GM18517 (cell line): ENCODE results near the gene DMD.

ENCODE experiments used
- ATAC-seq: cut with Tn5 transposase; IDR thresholded peaks from one replicate; pipeline ENCODE4 v1.9.1; 2021; ENCODE audit warnings: mild to moderate bottlenecking, moderate library complexity; ENCODE audit not compliant: unreplicated experiment

The DMD gene

GRCh38 chrX:31796624-31797023 is 1414.7 kb downstream of the DMD start:
- no peak for ATAC-seq

DNA sequence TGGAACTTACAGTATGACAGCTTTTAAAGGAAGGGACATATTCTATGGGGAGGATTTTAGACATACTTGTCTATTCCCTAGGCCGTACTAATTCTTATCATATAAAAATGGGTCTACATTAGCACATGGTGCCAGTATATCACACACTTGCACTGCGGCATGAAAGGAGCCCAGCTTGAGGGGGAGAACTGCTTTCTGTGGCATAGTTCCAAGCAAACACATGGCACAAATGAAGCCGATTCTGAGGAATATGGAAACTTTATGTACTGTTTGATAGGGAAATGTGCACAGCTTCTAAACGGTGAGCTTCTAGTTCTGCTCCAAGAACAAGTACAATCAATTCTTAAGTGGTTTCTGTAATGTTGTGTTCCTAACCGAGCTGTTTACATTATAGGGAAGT is 1463.9 kb downstream of the DMD start:
- no peak for ATAC-seq

- ATAC-seq, result no peak
Observed at GRCh38 chrX:31743004-31743403, 1468.3 kb downstream of the DMD start.

DNA sequence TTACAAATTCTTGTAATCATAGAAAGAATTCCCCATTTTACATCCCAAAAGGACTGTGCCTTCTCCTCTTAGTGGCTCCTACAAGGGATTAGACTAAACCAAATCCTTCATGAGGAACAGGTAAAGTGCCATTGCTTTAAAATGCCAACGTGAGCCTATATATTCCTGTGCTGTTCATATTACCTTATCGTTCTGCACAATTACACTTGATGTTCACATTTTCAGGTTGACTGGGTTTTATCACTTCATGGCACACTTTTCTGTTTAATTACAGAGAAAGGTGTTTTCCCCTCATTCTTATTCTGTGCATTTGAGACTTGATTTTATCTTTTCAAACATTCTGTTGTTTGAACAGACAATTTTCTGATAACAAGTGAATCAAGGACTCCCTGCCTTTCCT is 1493.9 kb downstream of the DMD start:
- no peak for ATAC-seq

DNA sequence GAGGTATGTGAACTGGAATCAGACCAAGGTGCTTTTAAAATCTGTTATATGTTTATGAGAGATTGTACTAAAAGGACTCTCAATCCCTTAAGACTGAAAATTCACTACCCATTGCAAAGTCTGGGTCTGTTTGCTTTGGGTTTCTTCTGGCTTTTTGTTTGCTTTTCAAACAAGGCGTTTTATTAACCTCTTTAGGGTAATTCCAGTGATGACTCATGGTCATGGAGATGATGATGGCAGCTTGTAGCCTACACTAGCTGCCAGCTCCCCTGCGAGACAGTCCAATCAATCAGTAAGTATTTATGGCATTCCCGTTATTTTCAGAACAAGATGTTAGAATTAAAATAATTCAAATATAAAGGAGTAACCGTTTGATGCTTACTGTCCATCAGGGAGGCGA is 1495.7 kb downstream of the DMD start:
- ATAC-seq, result no peak

DNA sequence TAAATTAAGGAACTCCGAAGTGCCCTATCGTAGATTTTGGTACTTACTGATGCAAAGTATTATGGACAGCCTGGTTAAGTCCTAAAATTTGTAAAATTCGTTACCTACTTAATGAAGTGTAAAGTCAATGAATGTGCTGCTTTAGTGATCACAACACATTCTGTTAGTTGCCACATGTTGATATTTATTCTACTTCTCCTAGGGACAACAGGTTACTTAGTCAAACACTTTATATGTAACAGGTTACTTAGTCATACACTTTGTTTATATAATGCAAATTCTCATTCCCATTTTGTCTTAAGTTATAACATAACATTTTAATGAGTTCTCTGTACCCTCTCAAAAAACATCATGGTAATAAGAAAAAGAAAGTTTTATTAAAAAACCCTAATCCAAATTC is 1496.6 kb downstream of the DMD start:
- ATAC-seq, result no peak

DNA sequence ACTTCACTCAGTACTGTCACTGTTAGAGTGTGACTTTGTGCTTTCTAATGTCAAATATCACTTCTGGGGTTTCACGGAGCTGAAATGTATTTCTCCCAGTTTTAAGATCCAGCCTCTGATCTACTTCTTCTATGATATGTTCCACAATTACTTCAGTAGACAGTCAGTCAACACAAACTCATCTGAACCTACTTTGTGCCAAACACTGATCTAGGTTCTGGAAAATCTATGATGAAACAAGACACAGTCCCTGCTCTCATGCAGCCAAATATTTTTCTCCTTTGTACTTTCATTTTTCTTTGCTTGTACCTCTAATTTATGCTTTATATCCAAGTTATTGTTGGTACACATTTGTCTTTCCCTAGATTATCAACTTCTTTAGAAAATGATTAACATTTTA is 1498.2 kb downstream of the DMD start:
- no peak for ATAC-seq

GRCh38 chrX:31711166-31711565 is 1500.2 kb downstream of the DMD start:
- no peak for ATAC-seq

DNA sequence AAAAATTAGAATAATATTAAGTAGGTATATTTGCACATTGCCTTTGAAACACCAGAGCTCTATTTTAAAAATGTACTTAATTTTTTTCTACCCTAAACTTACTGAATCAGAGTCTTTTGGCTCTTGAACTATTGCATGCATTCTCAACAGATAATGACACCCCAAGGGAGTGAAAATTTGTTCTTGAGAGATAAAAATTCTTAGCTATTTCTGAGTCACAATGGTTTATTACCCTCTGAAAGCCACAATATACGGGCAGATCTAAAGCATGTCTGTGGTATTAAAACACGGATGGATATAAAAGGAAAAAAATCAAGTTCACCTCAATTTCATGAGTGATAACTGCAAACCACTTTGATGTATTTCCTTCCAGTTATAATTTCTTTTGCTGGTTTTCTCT is 1503.2 kb downstream of the DMD start:
- no peak for ATAC-seq

DNA sequence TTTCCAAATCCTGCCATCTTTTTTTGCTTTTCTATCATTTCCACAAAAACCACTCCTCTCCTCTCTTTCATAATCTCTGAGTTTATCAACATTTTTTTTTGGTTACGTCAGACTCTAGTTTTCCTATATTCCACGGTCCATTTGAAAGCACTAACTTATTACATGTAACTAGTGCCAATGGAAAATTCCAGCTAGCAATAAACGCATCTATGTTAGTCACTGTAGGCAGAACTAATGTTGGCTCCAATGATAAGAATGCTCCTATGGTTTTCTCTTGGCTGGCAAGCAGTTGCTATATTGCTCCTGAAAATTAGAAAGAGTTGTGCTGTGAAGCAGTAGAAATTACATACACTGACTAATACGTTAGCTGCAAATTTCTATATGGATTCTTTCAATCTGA is 1504.9 kb downstream of the DMD start:
- no peak for ATAC-seq

DNA sequence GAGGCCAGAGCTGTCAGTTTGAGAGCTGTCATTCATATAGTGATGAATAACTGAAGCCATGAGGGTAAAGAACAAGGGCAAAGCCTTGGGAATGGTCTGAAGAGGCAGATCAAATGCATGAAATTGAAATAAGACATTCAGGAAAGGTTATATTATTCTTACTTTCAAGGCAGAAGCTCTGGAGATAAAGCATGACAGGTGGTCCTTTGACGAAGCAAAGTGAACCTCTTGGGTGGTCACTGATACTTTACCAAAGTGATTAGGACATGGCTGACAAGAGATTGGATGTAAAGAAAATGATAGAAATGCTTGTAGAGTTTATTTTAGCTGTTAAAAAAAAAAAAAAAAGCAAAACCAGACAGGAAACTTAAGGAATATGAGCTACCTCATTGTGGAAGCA is 1505.5 kb downstream of the DMD start:
- no peak for ATAC-seq

DNA sequence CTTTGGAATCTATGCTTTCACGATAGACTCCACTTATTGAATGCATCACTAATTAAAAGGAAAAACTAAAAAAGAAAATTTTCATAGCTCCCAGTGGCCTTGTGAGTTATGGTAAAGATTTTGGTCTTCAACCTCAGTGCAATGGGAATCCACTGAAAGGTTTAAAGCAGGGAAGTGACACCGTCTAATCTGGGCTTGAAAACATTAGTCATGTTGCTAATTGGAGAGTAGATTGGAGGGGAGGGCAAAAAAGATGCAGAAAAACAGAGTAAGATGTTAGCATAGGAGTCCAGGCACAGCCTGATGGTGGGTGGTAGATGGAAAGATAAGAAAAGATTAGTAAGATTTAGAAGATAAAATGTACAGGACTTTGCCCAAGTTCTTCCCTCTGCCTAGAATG is 1506.4 kb downstream of the DMD start:
- no peak for ATAC-seq

- no peak for ATAC-seq
Observed at GRCh38 chrX:31702222-31702621, 1509.1 kb downstream of the DMD start.

DNA sequence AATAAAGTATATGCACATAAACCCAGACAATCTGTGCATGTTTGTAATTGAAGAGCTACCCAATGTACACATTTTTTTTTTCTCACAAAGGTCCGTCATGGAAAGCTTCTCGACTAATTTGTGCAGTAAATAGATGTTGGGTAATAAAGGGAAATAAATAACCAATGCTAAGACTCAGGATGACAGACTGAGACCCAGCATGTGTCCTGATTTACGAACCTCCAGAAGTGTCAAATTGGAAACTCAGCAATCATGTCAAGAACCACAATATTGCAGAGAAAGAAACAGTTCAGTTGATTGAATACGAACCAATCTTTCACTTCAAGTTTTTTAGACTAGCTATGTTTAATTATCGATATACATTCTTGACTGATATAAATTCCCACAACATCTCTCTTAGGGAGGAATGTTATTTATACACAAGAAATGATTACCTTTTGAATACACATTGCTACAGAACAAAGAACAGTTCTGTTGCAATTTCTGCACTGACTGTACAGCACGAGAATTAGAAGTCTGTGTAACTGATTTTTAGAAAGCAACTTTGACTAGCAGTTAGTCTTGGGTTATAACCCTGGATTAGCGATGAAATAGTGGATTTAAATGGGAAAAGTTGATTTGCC is 1513.9 kb downstream of the DMD start:
- ATAC-seq, result no peak

DNA sequence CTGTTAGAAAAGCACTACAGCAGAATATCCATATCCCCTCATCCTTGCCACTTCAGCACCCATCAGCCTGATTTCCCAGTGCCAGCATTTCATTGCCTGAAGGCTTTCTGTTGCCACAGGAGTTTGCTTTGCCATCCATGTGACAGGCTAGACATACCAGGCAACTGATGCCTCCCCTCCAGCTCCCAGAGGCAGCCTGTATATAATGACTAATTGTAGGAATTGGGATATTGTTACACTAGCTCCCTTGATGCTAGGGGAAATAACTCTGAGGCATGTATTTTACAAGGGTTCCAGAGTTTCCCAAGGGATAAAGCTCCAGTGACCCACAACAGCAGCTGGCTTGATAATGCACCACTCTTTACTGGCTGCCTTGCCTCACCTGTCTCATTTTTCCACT is 1531.5 kb downstream of the DMD start:
- no peak for ATAC-seq

DNA sequence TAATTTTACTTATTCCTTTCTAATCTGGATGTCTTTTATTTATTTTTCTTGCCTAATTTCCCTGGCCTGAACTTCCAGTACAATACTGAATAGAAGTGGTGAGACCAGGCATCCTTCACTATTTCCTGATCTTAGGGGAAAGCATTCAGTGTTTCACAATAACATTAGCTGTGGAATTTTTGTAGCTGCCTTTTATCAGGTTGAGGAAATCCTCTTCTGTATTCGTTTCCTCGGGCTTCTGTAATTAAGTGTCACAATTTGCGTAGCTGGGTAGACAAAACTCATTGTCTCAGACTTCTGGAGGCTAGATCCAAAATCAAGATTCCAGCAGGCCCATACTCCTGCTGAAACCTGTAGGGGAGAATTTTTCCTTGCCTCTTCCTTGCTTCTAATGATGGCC is 1541.1 kb downstream of the DMD start:
- no peak for ATAC-seq

DNA sequence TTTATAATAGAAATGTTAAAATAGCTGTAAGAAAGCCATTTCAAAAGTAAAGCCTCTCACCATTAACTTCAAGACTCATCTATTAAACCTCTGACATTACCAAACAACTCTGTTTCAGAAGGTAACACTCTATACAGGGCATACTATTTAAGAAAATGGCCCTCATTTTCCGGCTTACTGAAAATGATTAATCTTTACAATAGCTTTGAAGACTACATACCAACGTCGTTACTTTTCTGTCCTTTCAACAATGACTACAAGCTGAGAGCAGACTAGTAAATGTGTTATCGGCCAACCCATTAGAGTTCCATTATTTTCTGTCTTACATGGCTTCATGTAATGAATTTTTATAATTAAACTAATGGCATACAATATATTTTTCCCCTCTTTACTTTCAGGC is 1545.9 kb downstream of the DMD start:
- ATAC-seq, result no peak

DNA sequence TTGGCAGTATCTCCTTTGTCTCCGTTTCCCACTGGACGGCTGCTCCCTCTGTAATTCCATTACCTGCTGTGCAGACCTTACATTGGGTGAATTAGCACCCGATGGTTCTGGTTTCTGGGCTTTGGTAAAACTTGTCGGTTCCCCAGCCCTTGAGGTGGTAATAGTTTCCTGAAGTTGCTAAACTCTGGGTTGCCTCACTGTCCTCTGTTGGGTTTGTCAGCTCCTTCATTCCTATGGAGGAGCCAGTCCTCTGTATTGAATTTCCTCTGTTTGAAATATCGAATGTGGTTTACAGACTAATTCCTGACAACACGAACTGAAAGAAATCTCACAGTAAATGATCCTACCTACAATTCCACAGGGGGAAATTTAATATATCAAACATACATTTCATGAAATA is 1548.2 kb downstream of the DMD start:
- ATAC-seq, result no peak

GRCh38 chrX:31661280-31661810 is 1550.0 kb downstream of the DMD start:
- ATAC-seq, result no peak

DNA sequence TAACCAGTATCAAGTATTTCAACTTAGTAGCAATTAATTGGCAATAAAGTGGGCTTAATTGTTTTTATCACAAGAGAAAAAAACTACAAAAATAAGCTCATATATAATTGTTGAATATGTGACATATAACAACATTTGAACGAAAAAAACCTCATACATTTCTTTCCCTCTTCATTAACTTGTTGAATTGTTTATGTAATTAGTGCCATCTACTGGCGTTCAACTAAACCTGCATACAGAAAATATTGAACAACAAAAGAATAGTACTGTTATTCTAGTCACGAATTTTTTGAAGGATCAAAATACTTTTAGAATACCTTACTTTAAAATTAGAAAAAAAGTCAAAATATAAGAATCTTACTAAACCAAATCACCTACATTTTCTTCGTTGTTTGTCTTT is 1553.0 kb downstream of the DMD start:
- ATAC-seq, result peak; percentile 59

- no peak for ATAC-seq
Observed at GRCh38 chrX:31656013-31656412, 1555.3 kb downstream of the DMD start.

GRCh38 chrX:31653422-31653821 is 1557.9 kb downstream of the DMD start:
- ATAC-seq, result no peak

- peak; percentile 83 for ATAC-seq
Observed at GRCh38 chrX:31652650-31653049, 1558.7 kb downstream of the DMD start.
